ENCODE results near the gene ETFBKMT.

Gene ETFBKMT

GRCh38 chr12:31722580-31722979 lies 63.1 kb downstream of the ETFBKMT start:
- H3K79me2 ChIP-seq (ENCODE audit: insufficient read depth, low read length), result peaks cover 27% of the 10 kb centered on the region

More at GRCh38 chr12:31722580-31722979, 63.1 kb downstream of the ETFBKMT start:
- Histone ChIP-seq H3K27ac (ENCODE audit: low read length) (no peak overlapping the region), H3K4me3 (ENCODE audit: low read depth in 1 of 2, low read length in 2 of 2) (no peak overlapping the region), H3K9me3 (ENCODE audit: insufficient read depth, low read length, severe bottlenecking) (no peaks in the 10 kb centered on the region), H3K4me2 (ENCODE audit: insufficient read depth, low read length) (no peak overlapping the region), H2AFZ (ENCODE audit: low read depth, low read length) (no peak overlapping the region), H3K27me3 (ENCODE audit: insufficient read depth, low read length, poor library complexity) (no peaks in the 10 kb centered on the region), H4K20me1 (ENCODE audit: insufficient read depth, low read length) (no peaks in the 10 kb centered on the region), H3K9ac (ENCODE audit: low read depth, low read length) (no peak overlapping the region), H3K36me3 (ENCODE audit: insufficient read depth, low read length) (peaks cover 9% of the 10 kb centered on the region), H3K4me1 (ENCODE audit: insufficient read depth, low read length) (peaks cover 7% of the 10 kb centered on the region)
- TF ChIP-seq EZH2 (IDR thresholded peaks at IDR 0.05; ENCODE audit: borderline replicate concordance, low read depth, low read length, severe bottlenecking) (no peak), CTCF (IDR thresholded peaks at IDR 0.05; ENCODE audit: borderline replicate concordance, extremely low read depth, low read length, poor library complexity, severe bottlenecking) (no peak)
- no peak for DNase-seq
- ATAC-seq (ENCODE audit: insufficient read depth, low read depth), result no peak

All from DND-41 (cell line).